MM.1S (cell line): ENCODE data around the gene CLEC19A.

Experiments used
- DNase-seq: peaks from one replicate; pipeline ENCODE4 v3.0.0-alpha.2; 2015
- H2AFZ ChIP-seq: fragments of 300-600 bp; sonication (generic); 2 replicates; pipeline ENCODE4 v1.6.0; 2016; ENCODE audit warnings: antibody characterized with exemption, low read length
- H3F3A ChIP-seq: fragments of 300-600 bp; sonication (generic); 2 replicates; pipeline ENCODE4 v1.6.1; 2016; ENCODE audit warnings: mild to moderate bottlenecking, antibody characterized with exemption, low read length, moderate library complexity, mixed read lengths; ENCODE audit not compliant: insufficient read depth
- H3K27ac ChIP-seq: fragments of 300-600 bp; sonication (generic); 2 replicates; pipeline ENCODE4 v1.5.1; 2016; ENCODE audit warnings: mild to moderate bottlenecking, low read length
- H3K27me3 ChIP-seq: fragments of 300-600 bp; sonication (generic); replicated peaks from 2 replicates; pipeline ENCODE4 v1.6.0; 2016; ENCODE audit warnings: low read length; ENCODE audit not compliant: insufficient read depth
- H3K36me3 ChIP-seq: fragments of 300-600 bp; sonication (generic); replicated peaks from 2 replicates; pipeline ENCODE4 v1.6.1; 2016; ENCODE audit warnings: mild to moderate bottlenecking, low read length, mixed read lengths; ENCODE audit not compliant: insufficient read depth
- H3K4me1 ChIP-seq: fragments of 300-600 bp; sonication (generic); 2 replicates; pipeline ENCODE4 v1.6.1; 2016; ENCODE audit warnings: low read length, mixed read lengths
- H3K4me2 ChIP-seq: fragments of 300-600 bp; sonication (generic); 2 replicates; pipeline ENCODE4 v1.6.0; 2016; ENCODE audit warnings: low read depth, low read length
- H3K4me3 ChIP-seq: fragments of 300-600 bp; sonication (generic); 2 replicates; pipeline ENCODE4 v1.5.1; 2016; ENCODE audit warnings: low read length, mixed read lengths
- H3K79me2 ChIP-seq: fragments of 300-600 bp; sonication (generic); 2 replicates; pipeline ENCODE4 v1.6.1; 2016; ENCODE audit warnings: mixed run types, low read length, mixed read lengths
- H3K9ac ChIP-seq: fragments of 300-600 bp; sonication (generic); 2 replicates; pipeline ENCODE4 v1.6.1; 2016; ENCODE audit warnings: low read length, mixed read lengths
- H3K9me2 ChIP-seq: fragments of 300-600 bp; sonication (generic); replicated peaks from 2 replicates; pipeline ENCODE4 v1.6.1; 2016; ENCODE audit warnings: mild to moderate bottlenecking, low read length, mixed read lengths; ENCODE audit not compliant: insufficient read depth
- H3K9me3 ChIP-seq: fragments of 300-600 bp; sonication (generic); replicated peaks from 2 replicates; pipeline ENCODE4 v1.6.1; 2016; ENCODE audit warnings: mild to moderate bottlenecking, low read length, mixed read lengths; ENCODE audit not compliant: insufficient read depth
- H4K20me1 ChIP-seq: fragments of 300-600 bp; sonication (generic); 2 replicates; pipeline ENCODE4 v1.6.1; 2016; ENCODE audit warnings: mild to moderate bottlenecking, low read length, moderate library complexity, mixed read lengths; ENCODE audit not compliant: insufficient read depth
- EZH2 ChIP-seq: fragments of 300-600 bp; sonication (generic); optimal IDR thresholded peaks from 2 replicates; pipeline ENCODE3; 2017; ENCODE audit warnings: low read depth, mild to moderate bottlenecking, antibody characterized with exemption, low read length, mixed read lengths
- EZH2phosphoT487 ChIP-seq: fragments of 300-600 bp; sonication (generic); IDR thresholded peaks from 2 replicates; pipeline ENCODE4 v1.6.1; 2018; ENCODE audit warnings: antibody characterized with exemption, low read length
- TF ChIP-seq, protein P1 (sequence below): fragments of 300-600 bp; sonication (generic); IDR thresholded peaks from 2 replicates; pipeline ENCODE4 v1.5.1; 2016; ENCODE audit warnings: antibody characterized with exemption, low read length, mixed read lengths

Gene CLEC19A

DNA sequence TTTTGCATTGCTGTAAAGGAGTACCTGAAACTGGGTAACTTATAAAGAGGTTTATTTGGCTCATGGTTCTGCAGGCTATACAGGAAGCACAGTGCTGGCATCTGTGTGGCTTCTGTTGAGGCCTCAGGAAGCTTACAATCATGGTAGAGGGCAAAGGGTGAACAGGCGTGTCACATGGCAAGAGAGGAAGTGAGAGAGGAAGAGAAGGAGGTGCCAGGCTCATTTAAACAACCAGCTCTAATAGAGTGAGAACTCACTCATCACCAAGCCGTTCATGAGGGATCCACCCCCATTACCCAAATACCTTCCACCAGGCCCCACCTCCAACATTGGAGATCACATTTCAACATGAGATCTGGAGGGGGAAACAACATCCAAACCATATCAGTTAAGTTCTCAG, 16.4 kb upstream of the CLEC19A start:
- Histone ChIP-seq H2AFZ (no peak overlapping the region), H3F3A (no peaks in the 10 kb centered on the region), H3K9ac (no peak overlapping the region), H3K27me3 (no peaks in the 10 kb centered on the region), H3K36me3 (no peaks in the 10 kb centered on the region), H3K79me2 (no peaks in the 10 kb centered on the region), H3K4me3 (no peak overlapping the region), H3K9me3 (no peaks in the 10 kb centered on the region), H4K20me1 (no peaks in the 10 kb centered on the region), H3K4me1 (no peaks in the 10 kb centered on the region), H3K27ac (no peak overlapping the region), H3K9me2 (no peaks in the 10 kb centered on the region), H3K4me2 (no peak overlapping the region)
- no peak for DNase-seq
- TF ChIP-seq, protein P1, sequence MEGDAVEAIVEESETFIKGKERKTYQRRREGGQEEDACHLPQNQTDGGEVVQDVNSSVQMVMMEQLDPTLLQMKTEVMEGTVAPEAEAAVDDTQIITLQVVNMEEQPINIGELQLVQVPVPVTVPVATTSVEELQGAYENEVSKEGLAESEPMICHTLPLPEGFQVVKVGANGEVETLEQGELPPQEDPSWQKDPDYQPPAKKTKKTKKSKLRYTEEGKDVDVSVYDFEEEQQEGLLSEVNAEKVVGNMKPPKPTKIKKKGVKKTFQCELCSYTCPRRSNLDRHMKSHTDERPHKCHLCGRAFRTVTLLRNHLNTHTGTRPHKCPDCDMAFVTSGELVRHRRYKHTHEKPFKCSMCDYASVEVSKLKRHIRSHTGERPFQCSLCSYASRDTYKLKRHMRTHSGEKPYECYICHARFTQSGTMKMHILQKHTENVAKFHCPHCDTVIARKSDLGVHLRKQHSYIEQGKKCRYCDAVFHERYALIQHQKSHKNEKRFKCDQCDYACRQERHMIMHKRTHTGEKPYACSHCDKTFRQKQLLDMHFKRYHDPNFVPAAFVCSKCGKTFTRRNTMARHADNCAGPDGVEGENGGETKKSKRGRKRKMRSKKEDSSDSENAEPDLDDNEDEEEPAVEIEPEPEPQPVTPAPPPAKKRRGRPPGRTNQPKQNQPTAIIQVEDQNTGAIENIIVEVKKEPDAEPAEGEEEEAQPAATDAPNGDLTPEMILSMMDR = no peak
- no peak for TF ChIP-seq EZH2
- no peak for TF ChIP-seq EZH2phosphoT487

DNA sequence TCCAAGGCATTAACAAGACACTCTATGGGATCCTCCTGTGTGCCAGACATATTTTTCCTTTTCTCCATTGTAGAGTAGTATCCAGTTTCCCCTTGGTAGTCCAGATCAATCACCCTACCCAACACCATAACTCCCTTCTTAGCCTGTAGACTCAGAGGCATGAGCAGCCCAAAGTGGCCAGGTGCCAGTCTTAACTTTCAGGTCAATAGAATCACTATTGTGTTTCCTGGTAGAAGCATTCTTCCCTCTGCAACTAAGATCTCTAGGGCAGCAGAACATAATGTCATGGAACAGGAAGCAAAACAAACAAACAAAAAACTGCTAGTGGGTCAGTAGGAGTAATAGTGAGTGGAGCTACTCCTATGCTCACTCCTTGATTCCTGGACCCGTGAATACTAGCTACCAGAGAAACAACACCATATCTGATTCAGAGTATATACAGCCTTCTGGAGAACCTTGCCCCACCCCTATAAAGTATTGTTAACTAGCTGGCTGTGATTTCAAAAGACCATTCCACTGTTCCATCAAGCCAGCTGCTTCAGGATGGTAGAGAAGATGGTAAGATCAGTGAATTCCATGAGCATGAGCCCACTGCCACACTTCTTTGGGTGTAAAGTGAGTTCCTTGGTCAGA, 11.2 kb upstream of the CLEC19A start:
- no peak overlapping the region for H3K4me3 ChIP-seq
- no peaks in the 10 kb centered on the region for H3K9me2 ChIP-seq
- no peaks in the 10 kb centered on the region for H4K20me1 ChIP-seq
- H3K27ac ChIP-seq = no peak overlapping the region
- no peak for DNase-seq
- no peaks in the 10 kb centered on the region for H3K79me2 ChIP-seq
- H2AFZ ChIP-seq = no peak overlapping the region
- TF ChIP-seq, protein P1 = no peak
- no peak for TF ChIP-seq EZH2phosphoT487
- no peak for TF ChIP-seq EZH2
- no peaks in the 10 kb centered on the region for H3K9me3 ChIP-seq
- no peak overlapping the region for H3K9ac ChIP-seq
- no peaks in the 10 kb centered on the region for H3K27me3 ChIP-seq
- no peaks in the 10 kb centered on the region for H3F3A ChIP-seq
- no peak overlapping the region for H3K4me2 ChIP-seq
- no peaks in the 10 kb centered on the region for H3K4me1 ChIP-seq
- H3K36me3 ChIP-seq = no peaks in the 10 kb centered on the region

DNA sequence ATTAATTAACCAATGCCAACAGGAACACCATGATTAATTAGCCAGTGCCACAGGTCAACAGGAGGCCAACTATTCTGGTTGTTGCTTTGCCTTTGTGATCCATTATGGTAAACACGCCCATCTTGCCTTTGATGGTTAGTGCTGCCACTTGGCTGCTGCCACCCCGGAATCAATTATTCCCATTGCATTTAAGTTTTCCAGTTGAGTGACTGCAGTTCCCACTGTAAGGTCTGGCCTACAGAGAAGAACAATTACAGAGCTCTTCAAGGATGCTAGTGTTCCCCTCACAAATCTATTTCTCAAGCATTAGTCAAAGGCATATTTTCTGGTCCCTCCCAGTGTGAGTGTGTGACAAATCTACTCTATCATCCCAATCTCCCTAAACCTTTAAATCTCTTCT, 7.1 kb upstream of the CLEC19A start:
- no peaks in the 10 kb centered on the region for H3K27me3 ChIP-seq
- no peaks in the 10 kb centered on the region for H3F3A ChIP-seq
- H3K36me3 ChIP-seq = no peaks in the 10 kb centered on the region
- H3K4me2 ChIP-seq = no peak overlapping the region
- no peaks in the 10 kb centered on the region for H3K79me2 ChIP-seq
- no peak overlapping the region for H3K4me3 ChIP-seq
- no peak overlapping the region for H3K27ac ChIP-seq
- H3K9me2 ChIP-seq = no peaks in the 10 kb centered on the region
- H4K20me1 ChIP-seq = no peaks in the 10 kb centered on the region
- no peaks in the 10 kb centered on the region for H3K9me3 ChIP-seq
- no peak overlapping the region for H3K9ac ChIP-seq
- TF ChIP-seq EZH2 (no peak), EZH2phosphoT487 (no peak)
- TF ChIP-seq, protein P1 = no peak
- H2AFZ ChIP-seq = no peak overlapping the region
- no peaks in the 10 kb centered on the region for H3K4me1 ChIP-seq
- no peak for DNase-seq
